ENCODE measurements around the gene UNC5C.

UNC5C gene

GRCh38 chr4:95268819-95269565 lies 279.8 kb downstream of the UNC5C start:
- DNase-seq (ENCODE audit: low spot score), result no peak

DNA sequence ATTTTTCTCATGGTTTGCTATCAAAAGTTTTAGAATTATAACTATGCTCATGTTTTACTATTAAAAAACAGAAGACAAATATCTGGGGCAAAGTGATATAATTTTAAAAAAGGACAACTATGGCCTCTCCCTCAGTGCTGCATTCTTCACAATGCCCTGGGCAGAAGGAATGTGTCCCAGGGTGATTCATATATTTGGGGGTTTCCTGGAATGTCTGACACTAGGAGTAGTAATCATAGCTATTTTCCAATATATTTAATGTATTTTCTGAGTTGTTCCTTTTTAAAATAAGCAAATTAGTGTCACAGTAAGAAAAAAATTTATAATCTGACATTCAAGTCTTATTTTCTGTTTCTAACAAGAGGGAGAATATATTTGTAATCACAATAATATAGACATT lies 281.7 kb downstream of the UNC5C start:
- no peak for DNase-seq (ENCODE audit: low spot score)

- no peak for DNase-seq (ENCODE audit: low spot score)
Measured at GRCh38 chr4:95265814-95266740, 282.7 kb downstream of the UNC5C start.

DNA sequence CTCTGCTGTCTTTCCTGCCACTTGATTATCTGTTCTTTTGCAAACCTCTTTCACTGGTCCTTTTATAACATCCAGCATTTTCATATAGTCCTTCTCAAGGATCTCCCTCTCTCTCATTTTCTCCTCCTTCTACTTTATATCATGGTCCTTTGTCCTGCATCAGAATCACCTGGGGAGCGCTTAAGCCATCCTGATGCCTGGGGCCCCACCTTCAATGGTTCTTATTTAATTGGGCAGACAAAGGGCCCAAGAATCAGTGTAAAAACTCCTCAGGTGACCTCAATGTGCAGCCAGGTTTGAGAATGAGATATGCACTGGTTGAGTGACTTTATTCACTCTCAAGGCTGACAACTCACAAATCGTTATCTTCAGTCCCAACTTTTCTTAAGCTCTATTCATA lies 283.9 kb downstream of the UNC5C start:
- no peak for DNase-seq (ENCODE audit: low spot score)

DNA sequence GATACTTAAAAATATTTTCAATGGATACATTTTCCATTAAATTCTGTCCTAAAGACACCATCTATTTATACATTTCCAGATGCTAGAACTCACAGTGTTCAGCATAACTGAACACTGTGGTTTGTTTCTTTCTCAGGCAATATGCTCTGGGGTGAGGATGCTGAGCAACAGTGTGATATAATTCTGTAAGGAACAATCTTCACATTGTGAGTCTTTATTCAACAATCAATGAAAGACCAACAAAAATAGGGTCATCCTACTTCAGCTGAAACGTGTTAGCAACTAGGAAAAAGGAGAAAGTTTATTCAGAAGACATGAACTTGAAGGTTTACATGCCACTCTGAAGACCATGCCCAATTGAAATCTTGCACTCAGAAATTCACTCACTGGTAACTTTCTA lies 284.8 kb downstream of the UNC5C start:
- DNase-seq (ENCODE audit: low spot score), result no peak

DNA sequence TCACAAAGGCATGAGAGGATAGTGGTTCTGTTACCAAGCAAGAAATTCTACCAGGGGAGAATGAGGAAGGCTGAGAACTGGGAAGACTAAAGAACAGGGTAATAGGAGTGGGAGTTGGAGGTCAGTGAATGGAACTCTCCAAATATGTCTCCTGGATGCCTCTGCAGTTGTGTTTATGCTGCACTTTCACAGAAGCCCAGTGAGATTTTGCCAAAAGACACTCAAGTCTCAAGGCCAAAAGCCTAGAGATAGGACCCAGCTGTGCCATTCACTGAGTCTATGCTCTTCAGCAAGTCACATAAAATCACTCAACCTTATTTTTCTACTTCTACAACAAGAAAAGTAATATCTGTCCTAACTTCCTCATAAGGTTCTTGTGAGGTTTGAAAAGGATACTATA lies 285.4 kb downstream of the UNC5C start:
- no peak for DNase-seq (ENCODE audit: low spot score)

GRCh38 chr4:95256108-95256835 lies 292.5 kb downstream of the UNC5C start:
- DNase-seq (ENCODE audit: low spot score), result no peak

GRCh38 chr4:95255396-95256107 lies 293.2 kb downstream of the UNC5C start:
- no peak for DNase-seq (ENCODE audit: low spot score)

DNA sequence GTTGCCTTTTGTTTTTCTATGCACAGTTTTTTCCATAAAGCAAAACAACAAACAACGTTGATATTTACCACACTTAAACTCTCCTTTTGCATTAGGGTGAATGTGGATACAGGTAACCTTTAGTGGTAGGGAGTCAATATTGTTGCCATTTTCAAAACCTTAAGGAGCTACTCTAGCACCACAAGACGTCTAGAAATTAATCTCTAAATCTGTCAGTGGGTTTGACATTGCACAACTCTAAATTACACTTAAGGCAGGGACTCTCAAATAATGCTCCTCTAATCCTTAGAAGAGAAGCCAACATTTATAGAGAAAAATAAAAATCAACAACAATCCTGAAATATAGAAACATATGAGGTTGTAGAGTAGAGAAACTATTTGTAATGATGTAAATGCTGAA lies 297.2 kb downstream of the UNC5C start:
- no peak for DNase-seq (ENCODE audit: low spot score)

- DNase-seq (ENCODE audit: low spot score), result no peak
Measured at GRCh38 chr4:95250544-95251137, 298.1 kb downstream of the UNC5C start.

DNA sequence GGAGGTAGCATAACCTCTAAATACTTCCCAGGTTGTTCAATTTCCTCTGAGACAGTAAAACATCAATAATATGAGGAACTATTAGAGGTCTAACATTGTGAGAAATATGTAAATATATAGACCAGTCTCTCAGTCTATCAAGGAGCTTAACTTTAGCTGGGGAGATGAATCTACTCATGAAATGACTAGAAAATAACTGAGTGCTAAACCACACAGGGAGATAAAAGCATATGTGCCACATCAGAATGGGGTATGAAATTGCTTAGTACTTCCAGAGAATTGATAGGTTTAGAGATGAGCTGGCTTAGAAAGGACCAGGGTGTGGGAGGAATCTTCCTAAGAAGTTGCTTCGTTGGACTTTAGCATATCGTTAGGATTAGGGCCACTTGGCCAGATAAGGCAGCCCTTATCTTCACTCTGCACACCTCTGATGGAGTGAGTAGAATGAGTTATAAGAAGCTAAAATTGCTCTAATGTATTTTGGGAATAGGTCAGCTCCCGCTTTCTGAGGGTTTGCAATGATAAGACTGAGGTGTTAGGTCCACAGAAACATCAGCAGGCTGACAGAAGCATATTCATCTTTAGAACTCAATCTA lies 299.2 kb downstream of the UNC5C start:
- DNase-seq (ENCODE audit: low spot score), result no peak

DNA sequence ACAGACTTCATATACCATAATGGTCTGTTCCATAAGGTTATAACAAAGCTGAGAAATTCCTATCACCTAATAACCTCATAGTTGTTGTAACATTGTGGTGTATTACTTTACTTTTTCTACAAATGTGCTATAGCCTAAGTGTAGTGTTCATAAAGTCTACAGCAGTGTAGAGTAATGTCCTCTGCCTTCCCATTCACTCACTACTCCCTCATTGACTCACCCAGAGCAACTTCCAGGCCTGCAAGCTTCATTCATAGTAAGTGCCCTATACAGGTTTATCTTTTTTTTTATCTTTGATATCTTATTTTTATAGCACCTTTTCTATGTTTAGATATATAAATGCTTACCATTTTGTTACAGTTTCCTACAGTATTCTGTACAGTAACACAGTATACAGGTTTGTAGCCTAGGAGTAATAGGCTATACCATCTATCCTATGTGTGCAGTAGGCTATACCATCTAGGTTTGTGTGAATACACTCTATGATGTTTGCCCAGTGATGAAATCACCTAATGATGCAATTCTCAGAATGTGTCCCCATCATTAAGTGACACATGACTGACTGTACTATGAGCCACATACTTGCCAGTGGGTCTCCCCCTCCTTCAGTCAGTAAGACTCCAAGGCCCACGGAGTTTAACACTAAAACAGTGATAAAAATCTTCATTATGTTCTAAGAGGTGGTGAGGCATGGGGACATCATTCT lies 299.9 kb downstream of the UNC5C start:
- no peak for DNase-seq (ENCODE audit: low spot score)

DNA sequence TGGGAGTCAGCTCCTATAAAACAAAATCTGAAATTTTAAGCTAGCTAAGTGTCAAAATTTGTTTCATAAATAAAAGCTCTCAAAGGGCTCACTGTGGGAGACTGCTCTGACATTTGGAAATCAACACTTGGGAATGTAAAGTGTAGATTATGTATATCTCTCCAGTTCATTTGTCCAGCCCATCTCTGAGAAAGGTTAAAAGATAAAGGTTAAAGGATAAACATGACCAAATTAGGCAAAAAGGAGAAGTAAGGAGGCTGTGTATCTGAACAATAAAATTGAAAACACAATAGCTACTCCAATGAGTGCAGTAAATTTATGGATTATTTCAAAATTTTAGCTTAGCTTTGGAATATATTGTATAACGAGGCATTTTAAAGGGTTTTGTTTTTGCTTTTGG lies 304.9 kb downstream of the UNC5C start:
- no peak for DNase-seq (ENCODE audit: low spot score)

GRCh38 chr4:95238554-95238953 lies 310.2 kb downstream of the UNC5C start:
- no peak for DNase-seq (ENCODE audit: low spot score)

DNA sequence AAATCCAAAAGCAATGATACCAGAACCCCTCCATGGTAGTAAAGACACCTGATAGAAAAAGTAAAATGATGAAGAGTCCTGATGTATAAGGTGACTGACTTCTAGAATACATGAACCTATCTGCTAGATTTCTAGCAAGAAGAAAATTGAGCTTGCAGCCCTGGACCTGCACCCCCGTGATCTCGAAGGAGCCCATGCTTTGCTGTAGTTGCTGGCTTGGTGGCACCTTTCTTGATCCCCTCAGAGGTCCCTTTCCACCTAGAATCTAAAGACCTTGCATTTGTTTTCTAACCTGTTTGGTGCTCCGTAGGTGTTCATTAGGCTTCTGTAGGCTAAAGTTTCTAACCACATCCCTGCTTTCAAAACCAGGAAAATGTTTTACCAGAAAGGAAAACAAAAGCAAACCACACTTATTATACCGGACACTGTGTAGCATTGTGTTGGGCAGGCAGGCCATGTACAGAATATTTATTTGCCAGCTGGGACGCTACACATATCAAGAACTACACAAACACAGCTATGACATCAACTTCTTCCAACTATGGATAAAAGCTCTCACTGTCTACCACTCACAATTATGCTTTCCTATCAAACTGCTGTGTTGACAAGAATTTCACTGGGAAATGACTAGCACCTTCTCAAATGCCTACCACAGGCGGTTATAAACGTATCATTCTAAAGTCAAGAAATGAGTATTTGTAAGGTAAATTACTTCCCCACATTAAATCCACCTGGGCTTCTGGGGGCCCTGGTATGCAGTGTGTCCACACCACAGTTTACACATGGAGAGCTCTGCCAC lies 316.2 kb downstream of the UNC5C start:
- DNase-seq (ENCODE audit: low spot score), result no peak

DNA sequence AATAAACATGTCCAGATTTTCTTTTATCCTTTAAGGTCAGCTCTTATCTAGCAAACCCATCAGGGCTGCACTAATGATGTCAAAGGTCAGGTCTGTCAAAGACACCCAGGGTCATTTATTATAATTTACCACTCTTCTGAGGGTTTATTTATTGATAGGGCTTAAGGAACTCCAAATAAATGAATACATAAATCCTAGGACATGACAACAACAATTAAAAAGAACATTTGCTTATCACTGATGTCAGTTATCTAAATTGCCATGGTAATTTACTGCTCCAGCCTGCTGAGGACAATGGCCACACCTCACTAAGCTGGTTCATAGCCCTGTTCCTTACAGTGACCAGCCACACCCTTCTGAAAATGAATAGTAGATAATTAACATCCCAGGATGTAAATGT lies 317.1 kb downstream of the UNC5C start:
- DNase-seq (ENCODE audit: low spot score), result peak; percentile 18

- DNase-seq (ENCODE audit: low spot score), result no peak
Measured at GRCh38 chr4:95225849-95226248, 322.9 kb downstream of the UNC5C start.

GRCh38 chr4:95224402-95224801 lies 324.4 kb downstream of the UNC5C start:
- no peak for DNase-seq (ENCODE audit: low spot score)

All from LoVo (cell line).